ENCODE results near the gene CBY1.

CBY1 gene

DNA sequence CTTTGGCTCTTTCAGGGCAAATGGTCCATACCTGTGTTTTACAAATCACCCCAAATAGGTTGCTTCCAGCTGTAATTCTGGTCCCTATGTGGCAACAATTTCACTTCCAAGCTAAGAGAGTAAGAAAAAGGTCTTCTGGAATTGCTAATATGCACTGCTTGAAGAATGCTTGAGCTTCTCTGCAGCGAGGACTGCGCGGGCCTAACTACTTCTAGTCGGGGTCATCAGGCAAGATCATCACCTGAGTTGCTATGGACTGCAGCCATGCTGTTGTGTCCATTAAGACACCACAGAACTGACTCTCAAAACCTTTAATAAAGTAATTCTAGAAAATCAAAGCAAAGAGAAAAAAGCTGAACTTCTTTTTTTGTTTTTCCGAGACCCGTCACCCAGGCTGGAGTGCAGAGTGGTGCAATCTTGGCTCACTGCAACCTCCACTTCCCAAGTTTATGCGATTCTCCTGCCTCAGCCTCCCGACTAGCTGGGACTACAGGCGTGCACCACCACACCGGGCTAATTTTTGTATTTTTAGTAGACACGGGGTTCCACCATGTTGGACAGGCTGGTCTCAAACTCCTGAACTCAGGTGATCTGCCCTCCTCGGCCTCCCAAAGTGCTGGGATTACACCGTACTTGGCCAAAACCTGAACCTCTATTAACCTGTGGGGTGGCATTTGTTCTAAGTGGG lies 42.1 kb downstream of the CBY1 start:
- Histone ChIP-seq H3K9me3 (ENCODE audit: control insufficient read depth, low read length) (no peaks in the 10 kb centered on the region), H3K27ac (no peak overlapping the region), H3K4me2 (ENCODE audit: low read length) (peak overlapping the region; percentile 99), H3K4me3 (ENCODE audit: low read depth, low read length) (no peak overlapping the region), H3K79me2 (peaks cover 9% of the 10 kb centered on the region), H3K36me3 (ENCODE audit: control insufficient read depth, insufficient read depth, low read length) (no peaks in the 10 kb centered on the region), H3K4me1 (peaks cover 13% of the 10 kb centered on the region), H3K27me3 (ENCODE audit: control insufficient read depth, insufficient read depth, low read length) (no peaks in the 10 kb centered on the region), H2AFZ (no peak overlapping the region), H3K9ac (no peak overlapping the region)
- TF ChIP-seq, protein P1, sequence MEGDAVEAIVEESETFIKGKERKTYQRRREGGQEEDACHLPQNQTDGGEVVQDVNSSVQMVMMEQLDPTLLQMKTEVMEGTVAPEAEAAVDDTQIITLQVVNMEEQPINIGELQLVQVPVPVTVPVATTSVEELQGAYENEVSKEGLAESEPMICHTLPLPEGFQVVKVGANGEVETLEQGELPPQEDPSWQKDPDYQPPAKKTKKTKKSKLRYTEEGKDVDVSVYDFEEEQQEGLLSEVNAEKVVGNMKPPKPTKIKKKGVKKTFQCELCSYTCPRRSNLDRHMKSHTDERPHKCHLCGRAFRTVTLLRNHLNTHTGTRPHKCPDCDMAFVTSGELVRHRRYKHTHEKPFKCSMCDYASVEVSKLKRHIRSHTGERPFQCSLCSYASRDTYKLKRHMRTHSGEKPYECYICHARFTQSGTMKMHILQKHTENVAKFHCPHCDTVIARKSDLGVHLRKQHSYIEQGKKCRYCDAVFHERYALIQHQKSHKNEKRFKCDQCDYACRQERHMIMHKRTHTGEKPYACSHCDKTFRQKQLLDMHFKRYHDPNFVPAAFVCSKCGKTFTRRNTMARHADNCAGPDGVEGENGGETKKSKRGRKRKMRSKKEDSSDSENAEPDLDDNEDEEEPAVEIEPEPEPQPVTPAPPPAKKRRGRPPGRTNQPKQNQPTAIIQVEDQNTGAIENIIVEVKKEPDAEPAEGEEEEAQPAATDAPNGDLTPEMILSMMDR (IDR thresholded peaks at IDR 0.05), result no peak

DNA sequence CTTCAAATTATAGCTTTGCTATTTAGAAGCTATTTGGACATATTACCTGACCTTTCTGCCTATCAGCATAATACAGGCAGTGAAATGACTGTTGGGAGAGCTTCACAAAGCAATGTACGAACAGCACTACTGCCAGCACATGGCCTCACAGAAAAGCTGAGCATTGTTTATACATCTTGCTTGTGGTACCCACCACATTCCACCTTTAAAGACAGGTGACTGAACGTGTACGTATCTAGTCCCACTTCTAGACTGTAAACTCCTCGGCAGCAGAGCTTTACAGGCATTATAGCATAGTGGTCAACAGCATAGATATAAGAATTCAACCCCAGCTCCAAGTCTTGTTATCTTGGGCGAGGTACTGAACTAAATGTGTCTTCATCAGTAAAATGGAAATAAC lies 42.7 kb downstream of the CBY1 start:
- Histone ChIP-seq H3K9ac (no peak overlapping the region), H3K9me3 (ENCODE audit: control insufficient read depth, low read length) (no peaks in the 10 kb centered on the region), H3K4me1 (peaks cover 13% of the 10 kb centered on the region), H3K36me3 (ENCODE audit: control insufficient read depth, insufficient read depth, low read length) (no peaks in the 10 kb centered on the region), H3K79me2 (peaks cover 8% of the 10 kb centered on the region), H3K4me2 (ENCODE audit: low read length) (peak overlapping the region; percentile 99), H3K4me3 (ENCODE audit: low read depth, low read length) (peak overlapping the region; percentile 87), H3K27me3 (ENCODE audit: control insufficient read depth, insufficient read depth, low read length) (no peaks in the 10 kb centered on the region), H3K27ac (no peak overlapping the region), H2AFZ (no peak overlapping the region)
- TF ChIP-seq, protein P1 (IDR thresholded peaks at IDR 0.05), result no peak

DNA sequence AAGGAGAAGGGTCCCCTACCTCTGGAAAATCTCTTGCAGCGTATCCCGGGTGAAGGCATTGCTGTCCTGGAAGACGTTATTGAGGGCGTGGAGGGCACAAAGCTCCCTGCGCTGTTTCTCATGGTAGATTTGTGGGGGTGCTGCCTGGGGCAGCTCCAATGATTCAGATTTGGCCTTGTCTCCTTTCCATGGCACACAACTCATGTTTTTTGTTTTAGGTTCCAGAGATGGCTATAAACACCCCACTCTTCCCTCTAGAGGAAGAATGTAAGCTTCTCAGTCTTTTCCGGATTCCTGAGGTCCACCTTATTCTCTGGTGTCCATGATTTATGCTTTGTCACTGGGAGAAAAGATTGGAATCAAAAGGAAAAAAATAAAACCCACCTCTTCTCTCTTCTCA lies 43.3 kb downstream of the CBY1 start:
- Histone ChIP-seq H3K27ac (peak overlapping the region; percentile 85), H3K79me2 (peaks cover 8% of the 10 kb centered on the region), H3K36me3 (ENCODE audit: control insufficient read depth, insufficient read depth, low read length) (no peaks in the 10 kb centered on the region), H3K4me2 (ENCODE audit: low read length) (peak overlapping the region; percentile 99), H3K9me3 (ENCODE audit: control insufficient read depth, low read length) (no peaks in the 10 kb centered on the region), H3K27me3 (ENCODE audit: control insufficient read depth, insufficient read depth, low read length) (no peaks in the 10 kb centered on the region), H3K9ac (no peak overlapping the region), H2AFZ (no peak overlapping the region), H3K4me1 (peaks cover 17% of the 10 kb centered on the region), H3K4me3 (ENCODE audit: low read depth, low read length) (peak overlapping the region; percentile 87)
- TF ChIP-seq, protein P1 (IDR thresholded peaks at IDR 0.05), result no peak

- TF ChIP-seq, protein P1 (IDR thresholded peaks at IDR 0.05), result no peak
- Histone ChIP-seq H3K27me3 (ENCODE audit: control insufficient read depth, insufficient read depth, low read length) (no peaks in the 10 kb centered on the region), H2AFZ (peak overlapping the region; percentile 92), H3K4me1 (peaks cover 18% of the 10 kb centered on the region), H3K27ac (peak overlapping the region; percentile 85), H3K9me3 (ENCODE audit: control insufficient read depth, low read length) (no peaks in the 10 kb centered on the region), H3K36me3 (ENCODE audit: control insufficient read depth, insufficient read depth, low read length) (no peaks in the 10 kb centered on the region), H3K9ac (peak overlapping the region; percentile 46), H3K79me2 (peaks cover 8% of the 10 kb centered on the region), H3K4me2 (ENCODE audit: low read length) (peak overlapping the region; percentile 99), H3K4me3 (ENCODE audit: low read depth, low read length) (peak overlapping the region; percentile 87)
Measured at GRCh38 chr22:38700270-38700788, 43.9 kb downstream of the CBY1 start.
